GM21717 (cell line): ENCODE data around the gene KIZ.

Experiments
- ATAC-seq: cut with Tn5 transposase; IDR thresholded peaks from one replicate; pipeline ENCODE4 v1.9.1; 2021; ENCODE audit warnings: mild to moderate bottlenecking, moderate library complexity; ENCODE audit not compliant: unreplicated experiment

Gene KIZ

GRCh38 chr20:21174516-21175239, 48.8 kb downstream of the KIZ start:
- no peak for ATAC-seq

GRCh38 chr20:21175433-21175832, 49.6 kb downstream of the KIZ start:
- no peak for ATAC-seq

GRCh38 chr20:21177767-21178166, 51.9 kb downstream of the KIZ start:
- ATAC-seq, result no peak

GRCh38 chr20:21179757-21180156, 53.9 kb downstream of the KIZ start:
- no peak for ATAC-seq

GRCh38 chr20:21180248-21180647, 54.4 kb downstream of the KIZ start:
- no peak for ATAC-seq

- no peak for ATAC-seq
These were observed 55.1 kb downstream of the KIZ start for GRCh38 chr20:21181028-21181427.

GRCh38 chr20:21182832-21183563, 57.1 kb downstream of the KIZ start:
- ATAC-seq, result no peak

GRCh38 chr20:21183722-21184121, 57.8 kb downstream of the KIZ start:
- ATAC-seq, result no peak

- no peak for ATAC-seq
These were observed 58.9 kb downstream of the KIZ start for GRCh38 chr20:21184819-21185218.

GRCh38 chr20:21185849-21186248, 60.0 kb downstream of the KIZ start:
- no peak for ATAC-seq

- no peak for ATAC-seq
These were observed 64.1 kb downstream of the KIZ start for GRCh38 chr20:21189761-21190523.

GRCh38 chr20:21190869-21191268, 65.0 kb downstream of the KIZ start:
- ATAC-seq, result no peak

- ATAC-seq, result no peak
These were observed 66.0 kb downstream of the KIZ start for GRCh38 chr20:21191839-21192238.

- ATAC-seq, result no peak
These were observed 76.4 kb downstream of the KIZ start for GRCh38 chr20:21202259-21202658.

- no peak for ATAC-seq
These were observed 77.3 kb downstream of the KIZ start for GRCh38 chr20:21203088-21203656.

GRCh38 chr20:21206584-21206983, 80.7 kb downstream of the KIZ start:
- no peak for ATAC-seq

- ATAC-seq, result no peak
These were observed 83.1 kb downstream of the KIZ start for GRCh38 chr20:21208999-21209398.

- ATAC-seq, result no peak
These were observed 83.8 kb downstream of the KIZ start for GRCh38 chr20:21209668-21210067.

GRCh38 chr20:21213691-21214090, 87.8 kb downstream of the KIZ start:
- ATAC-seq, result no peak

- no peak for ATAC-seq
These were observed 88.5 kb downstream of the KIZ start for GRCh38 chr20:21214431-21214830.

GRCh38 chr20:21219686-21220085, 93.8 kb downstream of the KIZ start:
- ATAC-seq, result no peak
